Ishikawa (cell line): ENCODE measurements around the gene MRPS15.

ENCODE experiments used
- CEBPB ChIP-seq: IDR thresholded peaks from 2 replicates; pipeline ENCODE4 v1.6.1; 2012
- CREB1 ChIP-seq: IDR thresholded peaks from 2 replicates; pipeline ENCODE4 v1.6.1; 2012; ENCODE audit warnings: low read depth
- EGR1 ChIP-seq: IDR thresholded peaks from 2 replicates; pipeline ENCODE4 v1.6.1; 2012
- EP300 ChIP-seq: IDR thresholded peaks from 2 replicates; pipeline ENCODE4 v1.6.1; 2012; ENCODE audit warnings: borderline replicate concordance
- FOXM1 ChIP-seq: IDR thresholded peaks from 2 replicates; pipeline ENCODE4 v1.6.1; 2012; ENCODE audit warnings: low read depth, borderline replicate concordance
- NFIC ChIP-seq: IDR thresholded peaks from 2 replicates; pipeline ENCODE4 v1.6.1; 2012
- RAD21 ChIP-seq: IDR thresholded peaks from 2 replicates; pipeline ENCODE4 v1.6.1; 2012; ENCODE audit warnings: low read depth
- TAF1 ChIP-seq: IDR thresholded peaks from 2 replicates; pipeline ENCODE4 v1.6.1; 2012; ENCODE audit warnings: low read depth, mild to moderate bottlenecking
- TCF12 ChIP-seq: IDR thresholded peaks from 2 replicates; pipeline ENCODE4 v1.6.1; 2012; ENCODE audit warnings: low read depth
- TEAD4 ChIP-seq: IDR thresholded peaks from 2 replicates; pipeline ENCODE4 v1.6.1; 2012
- YY1 ChIP-seq: IDR thresholded peaks from 2 replicates; pipeline ENCODE4 v1.6.1; 2012; ENCODE audit warnings: low read depth
- ZBTB7A ChIP-seq: IDR thresholded peaks from 2 replicates; pipeline ENCODE4 v1.6.1; 2012; ENCODE audit warnings: low read depth
- TF ChIP-seq, protein P1 (sequence below): IDR thresholded peaks from 2 replicates; pipeline ENCODE4 v1.6.1; 2012
- TF ChIP-seq, protein P2 (sequence below): IDR thresholded peaks from 2 replicates; pipeline ENCODE4 v1.6.1; 2012; ENCODE audit warnings: low read depth, mild to moderate bottlenecking
- TF ChIP-seq, protein P3 (sequence below): IDR thresholded peaks from 2 replicates; pipeline ENCODE4 v1.6.1; 2012

MRPS15 gene

DNA sequence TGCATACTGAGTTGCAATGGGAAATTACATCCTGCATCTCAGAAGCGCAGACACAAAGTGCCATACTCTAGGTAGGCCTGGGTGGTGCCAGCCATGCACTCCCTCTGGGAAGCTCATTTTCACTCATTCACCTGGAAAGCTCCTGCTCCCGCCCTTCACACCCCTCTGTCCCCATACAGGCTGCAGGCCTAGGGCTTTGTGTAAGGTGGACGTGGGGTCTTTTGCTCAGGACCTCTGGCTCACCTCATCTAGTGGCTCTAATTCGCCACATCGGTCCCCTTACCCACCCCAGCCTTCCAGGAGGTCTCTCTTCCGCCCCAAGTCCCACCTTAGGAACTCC is 751 bp downstream of the MRPS15 start:
- TF ChIP-seq, protein P1, sequence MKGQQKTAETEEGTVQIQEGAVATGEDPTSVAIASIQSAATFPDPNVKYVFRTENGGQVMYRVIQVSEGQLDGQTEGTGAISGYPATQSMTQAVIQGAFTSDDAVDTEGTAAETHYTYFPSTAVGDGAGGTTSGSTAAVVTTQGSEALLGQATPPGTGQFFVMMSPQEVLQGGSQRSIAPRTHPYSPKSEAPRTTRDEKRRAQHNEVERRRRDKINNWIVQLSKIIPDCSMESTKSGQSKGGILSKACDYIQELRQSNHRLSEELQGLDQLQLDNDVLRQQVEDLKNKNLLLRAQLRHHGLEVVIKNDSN: no peak
- TF ChIP-seq CREB1: no peak
- TF ChIP-seq TEAD4: no peak

DNA sequence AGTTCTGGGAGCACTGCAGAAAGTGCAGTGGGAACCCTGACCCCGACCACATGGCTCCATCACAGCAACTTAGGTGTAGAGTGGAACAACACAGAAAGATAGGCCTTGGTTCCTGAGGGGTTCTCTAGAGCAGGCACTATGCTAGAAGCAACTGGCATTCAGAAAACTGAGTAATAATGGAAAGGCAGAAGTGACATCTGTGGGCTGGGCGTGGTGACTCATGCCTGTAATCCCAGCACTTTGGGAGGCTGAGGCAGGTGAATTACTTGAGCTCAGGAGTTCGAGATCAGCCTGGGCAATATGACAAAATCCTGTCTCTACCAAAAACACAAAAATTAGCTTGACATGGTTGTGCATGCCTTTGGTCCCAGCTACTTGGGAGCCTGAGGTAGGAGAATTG is 5.3 kb downstream of the MRPS15 start:
- TF ChIP-seq YY1 (no peak), EP300 (no peak), CREB1 (no peak), FOXM1 (no peak), TCF12 (no peak), RAD21 (no peak), CEBPB (no peak), EGR1 (no peak), NFIC (no peak), ZBTB7A (no peak), TEAD4 (no peak), TAF1 (no peak)
- TF ChIP-seq, protein P2, sequence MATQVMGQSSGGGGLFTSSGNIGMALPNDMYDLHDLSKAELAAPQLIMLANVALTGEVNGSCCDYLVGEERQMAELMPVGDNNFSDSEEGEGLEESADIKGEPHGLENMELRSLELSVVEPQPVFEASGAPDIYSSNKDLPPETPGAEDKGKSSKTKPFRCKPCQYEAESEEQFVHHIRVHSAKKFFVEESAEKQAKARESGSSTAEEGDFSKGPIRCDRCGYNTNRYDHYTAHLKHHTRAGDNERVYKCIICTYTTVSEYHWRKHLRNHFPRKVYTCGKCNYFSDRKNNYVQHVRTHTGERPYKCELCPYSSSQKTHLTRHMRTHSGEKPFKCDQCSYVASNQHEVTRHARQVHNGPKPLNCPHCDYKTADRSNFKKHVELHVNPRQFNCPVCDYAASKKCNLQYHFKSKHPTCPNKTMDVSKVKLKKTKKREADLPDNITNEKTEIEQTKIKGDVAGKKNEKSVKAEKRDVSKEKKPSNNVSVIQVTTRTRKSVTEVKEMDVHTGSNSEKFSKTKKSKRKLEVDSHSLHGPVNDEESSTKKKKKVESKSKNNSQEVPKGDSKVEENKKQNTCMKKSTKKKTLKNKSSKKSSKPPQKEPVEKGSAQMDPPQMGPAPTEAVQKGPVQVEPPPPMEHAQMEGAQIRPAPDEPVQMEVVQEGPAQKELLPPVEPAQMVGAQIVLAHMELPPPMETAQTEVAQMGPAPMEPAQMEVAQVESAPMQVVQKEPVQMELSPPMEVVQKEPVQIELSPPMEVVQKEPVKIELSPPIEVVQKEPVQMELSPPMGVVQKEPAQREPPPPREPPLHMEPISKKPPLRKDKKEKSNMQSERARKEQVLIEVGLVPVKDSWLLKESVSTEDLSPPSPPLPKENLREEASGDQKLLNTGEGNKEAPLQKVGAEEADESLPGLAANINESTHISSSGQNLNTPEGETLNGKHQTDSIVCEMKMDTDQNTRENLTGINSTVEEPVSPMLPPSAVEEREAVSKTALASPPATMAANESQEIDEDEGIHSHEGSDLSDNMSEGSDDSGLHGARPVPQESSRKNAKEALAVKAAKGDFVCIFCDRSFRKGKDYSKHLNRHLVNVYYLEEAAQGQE: no peak
- TF ChIP-seq, protein P1: no peak
- TF ChIP-seq, protein P3, sequence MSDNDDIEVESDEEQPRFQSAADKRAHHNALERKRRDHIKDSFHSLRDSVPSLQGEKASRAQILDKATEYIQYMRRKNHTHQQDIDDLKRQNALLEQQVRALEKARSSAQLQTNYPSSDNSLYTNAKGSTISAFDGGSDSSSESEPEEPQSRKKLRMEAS: no peak

DNA sequence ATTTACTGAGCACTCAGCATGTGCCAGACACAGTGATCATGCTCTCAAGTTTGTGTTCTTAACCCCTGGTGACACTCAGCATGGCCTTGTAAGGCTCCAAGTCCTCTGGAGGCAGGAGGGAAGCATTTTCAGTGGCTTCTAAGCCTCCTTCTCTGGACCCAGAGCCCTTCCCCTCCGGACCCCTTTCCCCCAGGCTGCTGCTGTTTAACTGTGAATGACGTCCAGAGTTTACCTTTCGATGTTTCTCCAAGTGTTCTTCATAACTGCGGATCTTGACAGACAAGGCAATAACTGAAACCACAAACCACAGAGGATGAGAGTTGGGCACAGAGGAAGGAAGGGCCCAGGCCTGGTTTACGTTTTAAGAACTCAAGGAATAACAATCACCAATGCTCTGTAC is 6.5 kb downstream of the MRPS15 start:
- TF ChIP-seq, protein P2: no peak
- TF ChIP-seq TAF1: no peak
- no peak for TF ChIP-seq ZBTB7A
- TF ChIP-seq NFIC: no peak
- TF ChIP-seq, protein P3: no peak
- TF ChIP-seq CREB1: no peak
- no peak for TF ChIP-seq FOXM1
- TF ChIP-seq, protein P1: no peak

DNA sequence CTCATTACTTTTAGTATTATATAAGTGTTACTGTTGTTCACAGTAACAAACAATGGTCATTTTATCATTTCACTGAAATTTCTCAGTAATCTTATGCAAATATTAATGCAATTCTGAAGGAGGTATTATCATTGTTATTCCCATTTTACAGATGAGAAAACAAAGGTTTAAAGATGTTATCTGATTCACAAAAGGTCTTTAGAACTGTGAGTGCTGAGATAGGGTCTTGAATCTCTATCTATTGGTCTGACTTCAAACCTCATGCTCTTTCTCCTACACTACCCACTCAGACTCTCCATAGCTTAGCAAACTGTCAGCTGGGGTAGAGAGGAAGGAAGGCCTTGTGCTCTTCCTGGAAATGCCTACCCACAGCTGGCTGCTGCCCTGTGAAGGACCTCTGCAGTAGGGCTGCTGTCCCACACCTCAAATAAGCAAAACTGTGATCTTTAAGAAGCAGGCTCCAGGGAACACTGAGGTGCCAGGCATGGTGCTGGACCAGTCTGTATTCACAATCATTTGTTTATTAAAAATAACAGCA is 7.7 kb downstream of the MRPS15 start:
- TF ChIP-seq, protein P1: no peak
- TF ChIP-seq ZBTB7A: no peak
- TF ChIP-seq, protein P2: no peak

DNA sequence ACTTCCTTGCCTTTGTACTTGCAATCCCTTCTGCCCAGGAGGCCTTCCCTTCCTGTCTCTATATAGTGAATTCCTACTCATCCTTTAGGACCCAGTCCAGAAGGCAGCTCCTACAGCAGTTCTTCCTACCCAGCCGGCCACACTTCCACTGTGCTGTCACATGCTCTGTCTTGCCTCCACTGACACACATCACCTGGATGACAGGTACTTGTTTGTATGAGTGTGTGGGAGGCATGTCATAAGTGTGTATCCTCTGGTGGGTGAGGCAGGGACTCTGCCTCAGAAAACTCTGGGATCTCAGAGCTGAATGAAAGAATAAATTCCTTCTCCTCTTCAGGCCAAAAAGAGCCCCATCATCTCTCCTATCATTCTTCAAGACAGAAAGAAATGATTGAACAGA is 8.8 kb downstream of the MRPS15 start:
- TF ChIP-seq TAF1 (no peak), TEAD4 (no peak), EP300 (no peak), NFIC (no peak), CREB1 (no peak), EGR1 (no peak), TCF12 (no peak), CEBPB (no peak), YY1 (no peak), RAD21 (no peak)
- TF ChIP-seq, protein P1: no peak
- TF ChIP-seq, protein P3: no peak
